ENCODE results near the gene LRRC75B. TPM values are rescaled to one million over a fixed set of nuclear protein-coding genes. Genes with fewer than 3 reads are reported as not detected.
A peak's percentile ranks its signal among the peaks of the same experiment; 100 is the strongest.

Gene LRRC75B
- total and polyA plus RNA-seq, 2 donors from 2014 or later, result 23.4 to 47.6 TPM

- Histone ChIP-seq H3K27me3 (ENCODE audit: control insufficient read depth, insufficient read depth, low read length) (no peaks in the 10 kb centered on the region), H3K4me1 (ENCODE audit: control insufficient read depth in 2 of 3, insufficient read depth in 2 of 3, low read depth in 1 of 3, low read length in 3 of 3) (peaks cover 3 to 10% (median 5%) of the 10 kb centered on the region in 3 donors), H3K9me3 (ENCODE audit: control insufficient read depth in 2 of 3, insufficient read depth in 1 of 3, low read length in 3 of 3) (no peaks in the 10 kb centered on the region), H3K36me3 (ENCODE audit: control insufficient read depth in 2 of 3, insufficient read depth in 3 of 3, low read length in 3 of 3) (peaks cover 0 to 12% (median 3%) of the 10 kb centered on the region in 3 donors), H3K27ac (ENCODE audit: low read depth in 2 of 2, low read length in 2 of 2) (no peak overlapping the region), H3K4me3 (ENCODE audit: low read length in 3 of 3) (no peak overlapping the region), H3K9ac (ENCODE audit: low read length in 3 of 3) (no peak overlapping the region)
- no peak for TF ChIP-seq CTCF (IDR thresholded peaks at IDR 0.05; ENCODE audit: borderline replicate concordance, extremely low read depth, insufficient read depth)
- intact Hi-C loops (cut with DNase I), result no loop called here
- DNase-seq (no peak), FAIRE-seq (no peak)
These were observed 5.6 kb downstream of the LRRC75B start for GRCh38 chr22:24587251-24587650.

GRCh38 chr22:24585927-24586546 is 6.8 kb downstream of the LRRC75B start:
- peaks cover 0 to 12% (median 3%) of the 10 kb centered on the region in 3 donors for H3K36me3 ChIP-seq (ENCODE audit: control insufficient read depth in 2 of 3, insufficient read depth in 3 of 3, low read length in 3 of 3)
- intact Hi-C loops (cut with DNase I), result no loop called here
- H3K9me3 ChIP-seq (ENCODE audit: control insufficient read depth in 2 of 3, insufficient read depth in 1 of 3, low read length in 3 of 3), result no peaks in the 10 kb centered on the region
- TF ChIP-seq CTCF (IDR thresholded peaks at IDR 0.05; ENCODE audit: borderline replicate concordance, extremely low read depth, insufficient read depth), result peak; percentile 3
- no peak overlapping the region for H3K4me3 ChIP-seq (ENCODE audit: low read length in 3 of 3)
- FAIRE-seq (no peak), DNase-seq (peak in 1 of 5 donors; percentile 48)
- peaks cover 3 to 6% (median 5%) of the 10 kb centered on the region in 3 donors for H3K4me1 ChIP-seq (ENCODE audit: control insufficient read depth in 2 of 3, insufficient read depth in 2 of 3, low read depth in 1 of 3, low read length in 3 of 3)
- H3K27ac ChIP-seq (ENCODE audit: low read depth in 2 of 2, low read length in 2 of 2), result peak overlapping the region in 1 of 2 donors; percentile 32
- H3K9ac ChIP-seq (ENCODE audit: low read length in 3 of 3), result no peak overlapping the region
- H3K27me3 ChIP-seq (ENCODE audit: control insufficient read depth, insufficient read depth, low read length), result no peaks in the 10 kb centered on the region

- Histone ChIP-seq H3K27ac (ENCODE audit: low read depth in 2 of 2, low read length in 2 of 2) (no peak overlapping the region), H3K27me3 (ENCODE audit: control insufficient read depth, insufficient read depth, low read length) (no peaks in the 10 kb centered on the region), H3K4me3 (ENCODE audit: low read length in 3 of 3) (no peak overlapping the region), H3K4me1 (ENCODE audit: control insufficient read depth in 2 of 3, insufficient read depth in 2 of 3, low read depth in 1 of 3, low read length in 3 of 3) (peaks cover 3 to 8% (median 5%) of the 10 kb centered on the region in 3 donors), H3K36me3 (ENCODE audit: control insufficient read depth in 2 of 3, insufficient read depth in 3 of 3, low read length in 3 of 3) (peaks cover 0 to 12% (median 3%) of the 10 kb centered on the region in 3 donors), H3K9ac (ENCODE audit: low read length in 3 of 3) (no peak overlapping the region), H3K9me3 (ENCODE audit: control insufficient read depth in 2 of 3, insufficient read depth in 1 of 3, low read length in 3 of 3) (no peaks in the 10 kb centered on the region)
- intact Hi-C loops (cut with DNase I), result no loop called here
- DNase-seq (no peak), FAIRE-seq (no peak)
- TF ChIP-seq CTCF (IDR thresholded peaks at IDR 0.05; ENCODE audit: borderline replicate concordance, extremely low read depth, insufficient read depth), result no peak
These were observed 7.4 kb downstream of the LRRC75B start for GRCh38 chr22:24585461-24585860.
